GM19452 (cell line): ENCODE data around the gene GORASP2.
A peak's percentile ranks its signal among the peaks of the same experiment; 100 is the strongest.
"Not testable (repeated sequence)": the region's sequence is repeated elsewhere in the genome, so short reads cannot be mapped to it uniquely, and the experiment has no call there.

Source experiments
- ATAC-seq: cut with Tn5 transposase; IDR thresholded peaks from one replicate; pipeline ENCODE4 v1.9.1; 2021; ENCODE audit not compliant: unreplicated experiment

GORASP2 gene

GRCh38 chr2:170928824-170929685 lies at the start of gene GORASP2:
GORASP2 (plus strand) TSS chr2:170929253; CDS start chr2:170929341, 88 bp downstream.
- ATAC-seq = peak; percentile 86

DNA sequence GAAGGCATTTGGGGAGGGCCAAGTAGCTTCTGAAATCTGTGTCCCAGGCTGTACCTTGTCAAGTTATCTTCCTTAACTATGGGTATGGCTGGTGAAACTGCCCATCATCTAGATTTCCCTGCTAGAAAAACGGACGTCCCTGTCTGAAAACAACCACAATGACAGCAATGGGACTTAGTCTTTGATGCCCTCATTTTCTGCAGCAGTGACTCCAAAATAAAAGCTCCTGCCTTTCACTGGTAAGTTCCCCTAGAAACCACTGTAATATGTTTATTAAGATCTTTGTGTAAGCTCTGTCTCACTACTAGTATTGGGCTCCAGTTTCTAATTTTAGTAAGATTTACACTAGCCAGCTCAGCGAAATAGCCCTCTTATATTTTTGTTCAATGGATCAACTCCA lies 47.2 kb upstream of the GORASP2 start:
- ATAC-seq = no peak

- no peak for ATAC-seq
Observed at GRCh38 chr2:170882758-170883157, 46.3 kb upstream of the GORASP2 start.

DNA sequence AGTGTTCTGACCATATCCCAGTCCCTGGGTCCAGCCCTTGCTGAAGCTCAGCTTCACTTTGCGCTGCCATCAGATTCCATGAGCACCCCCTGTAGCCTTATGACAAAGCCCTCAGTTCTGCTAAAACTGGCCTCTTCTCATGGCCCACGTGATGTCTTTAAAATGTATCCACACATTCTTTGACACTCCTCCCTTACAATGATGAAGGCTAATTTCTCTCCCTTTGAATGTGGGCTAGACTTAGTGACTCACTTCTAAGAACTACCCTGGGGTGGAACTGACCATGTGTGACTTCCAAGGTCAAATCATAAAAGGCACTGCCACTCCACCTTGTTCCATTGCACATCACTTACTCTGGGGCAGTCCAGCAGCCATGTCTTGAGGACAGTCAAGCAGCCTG lies 45.4 kb upstream of the GORASP2 start:
- no peak for ATAC-seq

DNA sequence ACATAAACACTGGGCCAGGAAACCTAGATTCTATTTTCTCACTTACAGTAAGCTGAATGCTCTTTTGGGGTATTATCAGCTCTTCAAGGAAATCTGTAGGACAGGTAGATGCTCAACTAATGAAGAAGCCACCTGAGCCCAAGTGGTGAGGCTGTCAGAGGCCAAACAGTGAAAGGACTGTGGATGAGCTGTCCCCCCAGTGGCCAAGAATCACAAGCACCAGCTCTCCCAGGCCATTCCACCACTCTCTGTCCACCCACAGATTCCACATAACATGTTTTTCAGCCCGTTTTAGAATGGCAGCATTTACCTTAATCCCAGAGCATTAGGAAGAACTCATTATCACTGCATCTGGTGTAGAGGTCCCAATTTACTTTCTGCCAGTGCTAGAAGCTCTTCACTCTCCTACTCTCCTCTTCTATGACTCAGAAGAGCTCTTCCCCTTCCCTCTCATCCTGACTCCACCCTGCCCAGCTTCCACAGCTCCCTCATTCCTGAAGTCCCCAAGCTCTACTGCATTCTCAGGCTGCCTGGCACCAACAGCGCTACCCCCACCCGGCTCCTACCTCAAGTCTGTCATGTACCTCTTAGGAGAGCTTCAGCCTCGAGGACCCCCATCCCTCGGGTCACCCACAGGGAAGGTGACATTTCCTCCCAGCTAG lies 43.8 kb upstream of the GORASP2 start:
- no peak for ATAC-seq

- no peak for ATAC-seq
Observed at GRCh38 chr2:170886386-170886785, 42.7 kb upstream of the GORASP2 start.

GRCh38 chr2:170887496-170887895 lies 41.6 kb upstream of the GORASP2 start:
- ATAC-seq = no peak

DNA sequence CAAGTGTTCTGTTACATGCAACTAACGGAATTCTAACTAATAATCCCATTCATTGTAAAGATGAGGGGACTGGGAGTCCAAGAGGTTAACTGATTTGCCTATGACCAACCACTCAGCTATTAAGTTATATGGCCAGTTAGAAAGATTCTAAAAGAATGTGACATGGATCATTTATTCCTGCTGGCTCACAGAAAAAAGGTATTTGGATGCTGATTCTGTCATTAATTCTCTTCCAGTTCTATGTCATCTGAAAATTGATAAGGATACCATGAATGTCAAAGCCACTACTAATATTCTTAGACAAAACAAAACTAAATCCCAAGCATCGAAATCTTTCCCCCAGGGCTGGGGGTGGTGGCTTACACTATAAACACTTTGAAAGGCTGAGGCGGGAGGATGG lies 41.2 kb upstream of the GORASP2 start:
- ATAC-seq = no peak

GRCh38 chr2:170891893-170892292 lies 37.2 kb upstream of the GORASP2 start:
- no peak for ATAC-seq

DNA sequence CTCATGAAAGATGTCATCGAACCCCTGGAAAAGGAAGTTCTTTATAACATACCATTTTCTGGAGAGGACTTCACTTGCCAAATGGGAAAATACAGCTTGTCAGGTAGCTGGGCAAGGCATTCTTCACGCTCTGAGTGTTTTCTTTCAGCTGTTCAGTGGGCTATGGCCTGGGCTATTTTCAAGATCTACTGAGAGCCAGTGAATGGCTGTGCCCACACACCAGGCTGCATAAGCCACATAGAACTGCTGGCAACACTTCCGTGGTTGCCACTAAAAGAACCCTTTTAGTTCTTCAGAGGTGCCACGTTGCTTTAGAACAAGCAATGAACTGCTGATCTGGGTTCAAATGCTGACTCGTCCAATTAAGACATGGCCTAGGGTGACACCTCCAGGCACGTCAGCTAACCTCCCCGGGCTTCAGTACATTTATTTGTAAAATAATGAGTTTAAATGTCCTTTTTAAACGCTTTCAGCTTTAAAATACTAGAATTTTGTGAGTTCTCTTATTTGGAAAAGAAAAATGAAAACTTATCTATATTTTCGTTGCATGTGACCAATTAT lies 36.6 kb upstream of the GORASP2 start:
- no peak for ATAC-seq

DNA sequence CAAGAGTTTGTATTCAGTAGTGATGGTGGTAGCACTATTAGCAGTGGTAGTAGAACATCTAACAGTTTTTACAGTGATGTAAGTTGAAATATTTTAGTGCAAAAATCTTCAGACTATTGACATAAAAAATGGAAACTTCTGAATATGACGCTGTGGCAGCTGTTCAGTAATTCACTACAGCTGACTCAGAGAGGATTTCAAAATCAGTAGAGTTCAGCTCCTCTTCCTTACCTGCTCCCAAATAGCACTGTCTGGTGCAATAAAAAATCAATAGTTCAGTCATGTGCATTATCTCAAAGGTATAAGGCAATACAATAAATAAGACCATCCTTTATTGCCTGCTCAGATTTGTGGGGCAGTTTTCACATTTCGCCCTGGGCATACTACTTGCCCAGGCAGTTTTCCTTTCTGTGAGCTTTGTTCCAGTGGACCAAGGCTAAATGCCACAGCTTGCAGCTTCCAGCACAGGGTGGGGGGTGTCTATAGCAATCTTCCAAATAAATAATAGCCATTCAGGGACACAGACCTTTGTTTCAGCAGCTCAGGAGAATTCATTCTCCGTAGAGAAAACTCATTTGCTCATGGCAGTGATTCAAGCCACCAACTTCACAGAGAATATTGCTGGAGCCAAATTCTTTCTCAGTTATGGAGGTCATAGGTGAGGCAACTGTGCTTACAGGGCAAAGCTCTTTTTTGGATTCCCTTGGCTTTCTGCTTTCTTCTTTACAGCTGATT lies 33.9 kb upstream of the GORASP2 start:
- no peak for ATAC-seq

DNA sequence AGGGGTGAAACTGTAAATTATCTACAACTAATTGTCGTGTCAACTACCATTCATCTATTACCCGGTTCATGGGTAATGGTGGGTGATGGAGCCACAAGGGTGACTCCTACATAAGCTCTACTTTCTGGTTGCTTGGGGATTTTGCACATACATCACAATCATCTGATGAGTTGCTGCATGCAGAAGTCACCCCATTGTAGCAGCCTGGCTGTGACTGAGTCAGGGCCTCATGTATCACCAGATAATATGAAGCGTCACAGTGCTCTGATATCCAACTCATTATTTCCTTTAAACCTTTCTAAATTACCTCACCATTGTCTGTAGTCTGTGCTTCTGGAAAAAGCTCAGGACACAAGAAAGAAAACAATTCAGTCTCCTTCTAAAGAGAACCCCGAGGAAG lies 32.4 kb upstream of the GORASP2 start:
- ATAC-seq = no peak

GRCh38 chr2:170897108-170897507 lies 31.9 kb upstream of the GORASP2 start:
- ATAC-seq = no peak

DNA sequence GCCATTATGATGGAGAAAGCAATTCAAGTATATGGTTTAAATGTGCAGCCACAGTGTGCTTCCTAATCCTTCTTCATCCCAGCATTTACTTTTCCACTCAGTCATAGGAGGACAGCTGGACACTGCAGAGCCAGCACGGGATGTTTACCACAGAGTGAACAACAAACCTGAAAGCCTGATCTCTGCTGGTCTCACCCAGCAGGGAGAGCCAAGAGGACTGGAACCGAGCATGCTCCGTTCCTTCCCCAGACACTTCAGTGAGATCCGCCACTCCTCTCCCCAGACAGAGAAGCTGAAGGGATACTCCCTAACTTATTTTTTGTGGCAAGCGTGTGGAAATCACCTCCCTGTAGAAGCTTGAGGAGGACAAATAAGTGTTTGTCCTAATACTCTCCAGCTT lies 23.2 kb upstream of the GORASP2 start:
- ATAC-seq = no peak

DNA sequence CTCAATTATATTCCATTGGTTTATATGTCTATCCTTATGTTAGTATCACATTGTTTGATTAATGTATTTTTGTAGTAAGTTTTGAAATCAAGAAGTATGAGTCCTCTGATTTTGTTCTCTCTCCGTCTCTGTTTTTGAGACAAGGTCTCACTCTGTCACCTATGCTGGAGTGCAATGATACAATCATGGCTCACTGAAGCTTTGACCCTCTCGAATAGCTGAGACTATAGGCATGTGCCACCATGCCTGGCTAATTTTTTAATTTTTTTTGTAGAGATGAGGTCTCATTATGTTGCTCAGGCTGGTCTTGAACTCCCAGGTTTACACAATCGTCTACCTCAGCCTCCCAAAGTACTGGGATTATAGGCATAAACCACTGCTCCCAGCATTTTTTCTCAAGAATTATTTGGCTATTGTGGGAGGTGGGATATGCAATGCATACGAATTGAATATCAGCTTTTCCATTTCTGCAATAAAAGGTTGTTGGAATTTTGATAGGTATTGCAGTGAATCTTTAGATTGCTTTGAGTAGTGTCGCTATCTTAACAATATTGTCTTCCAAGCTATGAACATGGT lies 17.7 kb upstream of the GORASP2 start:
- no peak for ATAC-seq

DNA sequence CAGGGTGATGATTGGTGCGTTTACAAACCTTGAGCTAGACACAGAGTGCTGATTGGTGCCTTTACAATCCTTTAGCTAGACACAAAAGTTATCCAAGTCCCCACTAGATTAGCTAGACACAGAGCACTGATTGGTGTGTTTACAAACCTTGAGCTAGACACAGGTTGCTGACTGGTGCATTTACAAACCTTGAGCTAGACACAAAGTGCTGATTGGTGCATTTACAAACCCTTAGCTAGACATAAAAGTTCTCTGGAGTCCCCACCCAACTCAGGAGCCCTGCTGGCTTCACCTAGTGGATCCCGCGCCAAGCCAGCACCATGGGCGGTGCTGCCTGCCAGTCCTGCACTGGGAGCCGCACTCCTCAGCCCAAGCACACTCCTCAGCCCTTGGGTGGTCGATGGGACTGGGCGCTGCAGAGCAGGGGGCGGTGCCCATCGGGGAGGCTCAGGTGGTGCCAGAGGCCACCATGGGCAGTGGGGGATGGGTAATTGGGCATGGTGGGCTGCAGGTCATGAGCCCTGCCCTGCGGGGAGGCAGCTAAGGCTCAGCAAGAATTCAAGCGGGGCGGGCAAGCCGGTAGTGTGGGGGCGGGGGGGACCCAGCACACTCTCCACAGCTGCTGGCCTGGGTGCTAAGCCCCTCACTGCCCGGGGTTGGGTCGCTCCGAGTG lies 13.9 kb upstream of the GORASP2 start:
- ATAC-seq = not testable (repeated sequence)

GRCh38 chr2:170917219-170917913 lies 11.7 kb upstream of the GORASP2 start:
- ATAC-seq = no peak

- ATAC-seq = no peak
Observed at GRCh38 chr2:170917957-170918356, 11.1 kb upstream of the GORASP2 start.

DNA sequence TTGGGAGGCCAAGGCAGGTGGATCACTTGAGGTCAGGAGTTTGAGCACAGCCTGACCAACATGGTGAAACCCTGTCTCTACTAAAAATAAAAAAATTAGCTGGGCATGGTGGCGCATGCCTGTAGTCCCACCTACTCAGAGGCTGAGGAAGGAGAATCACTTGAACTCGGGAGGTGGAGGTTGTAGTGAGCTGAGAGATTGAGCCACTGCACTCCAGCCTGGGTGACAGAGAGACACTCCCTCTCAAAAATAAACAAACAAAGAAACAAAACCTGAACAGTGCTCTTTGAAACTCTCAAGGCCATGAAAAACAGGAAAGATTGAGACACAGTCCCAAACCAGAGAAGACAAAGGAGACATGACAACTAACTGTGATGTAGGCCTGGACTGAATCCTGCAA lies 7.2 kb upstream of the GORASP2 start:
- not testable (repeated sequence) for ATAC-seq
